Measurements from ENCODE around the gene MFRP.

The MFRP gene

DNA sequence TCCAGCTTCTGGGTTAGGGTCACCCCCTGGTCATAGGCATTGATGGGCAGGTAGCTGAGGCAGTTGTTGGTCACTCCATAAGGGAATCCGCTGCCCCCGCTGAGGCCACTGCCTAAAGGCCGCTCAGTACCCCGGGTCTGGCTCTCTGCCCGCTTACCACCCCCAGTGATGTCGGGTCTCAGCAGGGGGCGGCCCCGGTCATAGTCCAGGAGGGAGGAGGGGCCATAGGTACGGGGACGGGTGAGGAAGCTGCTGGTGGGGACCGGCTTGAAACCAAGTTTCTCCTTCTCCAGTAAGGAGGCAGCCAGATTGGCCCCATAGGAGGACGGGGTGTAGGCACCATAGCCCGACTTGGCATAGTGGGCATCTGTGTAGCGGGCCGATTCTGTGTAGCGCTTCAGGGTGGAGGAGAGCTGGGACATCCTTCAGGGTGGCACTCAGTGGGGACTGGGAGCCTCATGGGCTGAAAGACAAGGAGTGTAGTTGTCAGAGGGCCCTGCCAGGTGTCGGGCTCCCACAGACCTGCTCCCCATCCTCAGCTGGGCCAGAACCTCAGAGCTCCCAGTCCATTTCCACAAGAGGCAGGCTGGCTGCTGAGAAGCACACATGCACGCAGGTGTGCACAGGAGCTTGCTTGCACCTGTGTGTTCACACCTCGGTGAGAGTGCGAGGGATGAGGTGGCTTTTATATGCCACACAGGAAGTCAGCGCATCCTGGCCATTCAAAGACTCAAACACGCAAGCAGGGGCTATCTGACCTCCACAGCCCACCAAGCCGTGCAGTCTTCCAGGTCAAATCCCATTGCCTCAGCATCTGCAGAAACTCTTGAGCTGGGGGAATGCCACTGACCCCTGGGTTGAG, 26.8 kb upstream of the MFRP start:
- DNase-seq (ENCODE audit: low read depth) = no peak

GRCh38 chr11:119372260-119373058, 26.0 kb upstream of the MFRP start:
- no peak for DNase-seq (ENCODE audit: low read depth)

- no peak for DNase-seq (ENCODE audit: low read depth)
Measured at GRCh38 chr11:119371778-119372182, 25.3 kb upstream of the MFRP start.

GRCh38 chr11:119371067-119371601, 24.6 kb upstream of the MFRP start:
- DNase-seq (ENCODE audit: low read depth) = no peak

- DNase-seq (ENCODE audit: low read depth) = no peak
Measured at GRCh38 chr11:119370486-119371046, 24.1 kb upstream of the MFRP start.

- no peak for DNase-seq (ENCODE audit: low read depth)
Measured at GRCh38 chr11:119369132-119369925, 22.8 kb upstream of the MFRP start.

- no peak for DNase-seq (ENCODE audit: low read depth)
Measured at GRCh38 chr11:119368121-119369034, 21.9 kb upstream of the MFRP start.

GRCh38 chr11:119367661-119368120, 21.2 kb upstream of the MFRP start:
- no peak for DNase-seq (ENCODE audit: low read depth)

DNA sequence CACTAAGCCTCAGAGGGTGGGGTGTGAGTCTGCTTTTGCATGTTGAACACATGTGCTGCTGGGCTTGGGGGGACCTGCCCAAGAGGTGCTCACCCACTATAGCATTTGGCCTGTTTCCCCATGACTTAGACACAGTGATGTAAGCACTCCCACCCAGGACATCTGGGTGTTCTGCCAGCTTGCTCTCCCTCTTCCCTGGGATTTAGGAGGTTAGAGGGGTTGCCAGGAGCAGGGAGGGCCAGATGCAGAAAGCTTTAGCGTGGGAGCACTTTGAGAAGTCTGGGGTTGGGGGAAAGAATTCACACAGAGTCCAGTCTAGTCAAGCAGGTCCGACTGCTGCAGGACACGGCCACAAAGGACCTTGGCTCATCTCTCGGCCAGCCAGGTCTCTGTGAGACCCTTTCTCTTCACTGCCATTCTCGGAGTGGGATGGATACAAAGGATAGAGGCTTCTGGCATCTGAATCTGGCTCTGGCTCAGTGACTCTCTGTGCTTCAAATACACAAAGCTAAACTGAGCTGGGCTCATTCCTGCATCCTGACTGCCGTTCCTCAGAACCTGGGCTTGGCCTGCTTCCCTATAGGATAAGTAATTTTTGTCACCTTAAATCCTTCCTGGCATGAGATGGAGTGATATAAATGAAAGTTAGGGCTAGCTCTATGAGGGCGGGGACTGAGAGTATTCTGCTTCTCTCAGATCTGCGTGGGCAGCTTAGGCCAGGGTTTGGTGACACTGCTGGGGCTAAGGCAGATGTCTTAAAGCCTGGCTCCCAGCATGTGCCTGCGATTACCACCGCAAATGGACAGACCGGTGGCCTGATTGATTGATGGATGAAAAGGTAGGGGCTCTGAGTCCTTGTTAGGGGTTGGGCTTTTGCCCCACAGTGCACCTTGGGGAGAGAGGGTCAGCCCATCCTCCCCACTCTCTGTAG, 20.4 kb upstream of the MFRP start:
- no peak for DNase-seq (ENCODE audit: low read depth)

GRCh38 chr11:119365071-119365591, 18.6 kb upstream of the MFRP start:
- no peak for DNase-seq (ENCODE audit: low read depth)

DNA sequence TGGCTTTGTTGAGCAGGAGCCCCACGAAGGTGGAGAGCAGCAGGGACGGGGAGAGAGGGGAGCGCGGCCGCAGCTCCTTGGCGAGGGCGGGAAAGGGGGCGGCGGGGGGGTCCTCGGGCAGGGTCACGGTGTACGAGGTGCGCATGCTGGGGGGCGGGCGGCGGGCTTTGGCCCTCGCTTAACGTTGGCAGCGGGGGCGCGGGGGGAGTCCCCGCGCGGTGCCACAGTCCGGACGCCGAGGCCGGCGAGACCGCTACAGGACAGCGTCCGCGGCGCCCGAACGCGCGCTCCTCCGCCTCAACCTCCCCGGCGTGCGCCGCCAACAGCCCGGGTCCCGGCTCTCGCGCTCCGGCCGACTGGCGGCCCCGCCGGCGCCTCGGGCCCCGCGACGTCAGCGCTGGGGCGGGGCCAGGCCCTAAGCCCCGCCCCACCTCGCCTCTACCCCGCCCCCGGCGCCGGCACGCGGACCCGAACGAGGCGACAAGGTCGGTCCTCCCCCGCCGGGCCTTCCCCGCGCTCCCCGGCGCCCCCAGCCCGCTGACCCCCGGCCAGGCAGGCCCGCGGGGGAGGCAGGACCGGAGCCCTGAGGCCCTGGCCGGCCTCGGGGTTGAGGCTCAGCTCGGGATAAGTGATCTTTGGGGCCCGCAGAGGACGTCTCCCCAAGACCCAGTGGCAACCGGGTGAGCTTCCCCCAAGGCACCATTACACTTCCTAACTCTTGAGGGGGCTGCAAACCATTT, 17.5 kb upstream of the MFRP start:
- DNase-seq (ENCODE audit: low read depth) = no peak

- DNase-seq (ENCODE audit: low read depth) = no peak
Measured at GRCh38 chr11:119363081-119363850, 16.8 kb upstream of the MFRP start.

DNA sequence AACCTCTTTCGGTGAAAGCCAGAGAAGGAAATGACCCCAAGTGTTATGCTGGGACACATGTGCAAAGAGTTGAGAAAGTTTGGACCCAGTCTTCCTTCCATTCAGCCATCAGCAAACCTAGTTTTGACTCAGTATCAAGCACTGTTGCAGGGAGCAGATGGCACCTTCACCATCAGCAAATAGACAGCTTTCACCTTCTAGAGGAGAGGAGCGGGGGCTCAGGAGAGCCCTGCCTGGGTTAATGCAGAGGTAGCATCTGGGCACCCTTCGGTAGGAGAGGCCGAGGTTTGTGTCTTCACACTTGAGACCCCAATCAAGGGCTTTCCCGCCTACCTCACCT, 16.2 kb upstream of the MFRP start:
- no peak for DNase-seq (ENCODE audit: low read depth)

DNA sequence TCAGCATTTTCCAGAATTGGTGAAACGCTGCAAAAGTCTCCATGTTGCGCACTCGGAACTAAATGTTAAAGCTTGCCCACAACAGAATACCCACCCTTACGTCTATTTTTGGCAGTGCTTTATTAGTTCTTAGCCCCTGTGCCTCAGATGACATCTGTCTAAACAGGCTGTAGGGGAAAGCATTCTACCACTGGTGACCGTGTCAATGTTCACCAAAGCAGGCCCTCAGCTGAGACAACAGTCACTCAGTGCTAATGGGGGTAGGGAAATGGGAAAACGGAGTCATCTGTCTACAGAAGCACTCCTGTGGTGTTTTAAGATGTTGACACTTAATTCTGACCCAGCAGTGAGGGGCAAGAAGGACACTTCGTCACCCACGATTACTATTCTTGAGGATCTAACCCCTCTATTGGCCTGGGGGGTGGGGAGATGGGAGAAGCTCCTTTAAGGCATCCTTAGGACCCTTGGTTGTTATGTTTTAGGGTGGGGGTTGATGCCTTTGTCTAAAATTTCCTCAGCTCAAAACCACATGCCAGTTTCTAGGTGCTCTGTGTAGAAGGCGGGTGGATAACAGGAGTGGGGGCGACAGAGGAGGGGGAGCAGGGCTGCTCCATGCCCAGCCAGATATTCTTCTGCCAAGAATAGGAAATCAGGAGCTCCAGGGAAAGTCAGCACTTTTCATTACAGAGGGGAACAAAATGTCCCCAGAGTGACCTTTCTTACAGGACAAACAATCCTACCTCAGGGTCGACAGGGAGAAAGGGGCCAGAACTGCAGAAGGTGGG, 15.6 kb upstream of the MFRP start:
- DNase-seq (ENCODE audit: low read depth) = no peak

GRCh38 chr11:119361056-119361787, 14.7 kb upstream of the MFRP start:
- DNase-seq (ENCODE audit: low read depth) = peak; percentile 69

Measured in HS-5 (cell line).